Esophagus squamous epithelium (tissue), 5 donors: ENCODE results near the gene CDIPT. TPM values are rescaled to one million over a fixed set of nuclear protein-coding genes. Genes with fewer than 3 reads are reported as not detected.
"Not testable (repeated sequence)": the region's sequence is repeated elsewhere in the genome, so short reads cannot be mapped to it uniquely, and the experiment has no call there.

Experiments
- DNase-seq: peaks from one replicate; lab custom pipeline; 2025; lab: John Stamatoyannopoulos, UW
- H3K27ac ChIP-seq, 4 donors: fragments of 200-600 bp; sonication (generic); one replicate each; pipeline ENCODE4 v1.5.1; 2016 to 2019; ENCODE audit warnings: mild to moderate bottlenecking in 1 of 4
- H3K27me3 ChIP-seq, 4 donors: fragments of 200-600 bp; sonication (generic); 1 replicate in 3 of 4; 2 replicates in 1 of 4; pipeline versions ENCODE4 v1.5.1 to v1.6.0; 2017 to 2021; ENCODE audit warnings: antibody characterized with exemption in 1 of 4
- H3K36me3 ChIP-seq, 3 donors: fragments of 200-600 bp; sonication (generic); one replicate each; pipeline ENCODE4 v1.5.1; 2016 to 2019
- H3K4me1 ChIP-seq, 3 donors: fragments of 200-600 bp; sonication (generic); one replicate each; pipeline ENCODE4 v1.5.1; 2017 to 2019
- H3K4me3 ChIP-seq, 4 donors: fragments of 200-600 bp; sonication (generic); 1 replicate in 3 of 4; 2 replicates in 1 of 4; pipeline ENCODE4 v1.5.1; 2016 to 2019; ENCODE audit warnings: mild to moderate bottlenecking in 2 of 4, moderate library complexity in 1 of 4
- H3K9me3 ChIP-seq, 3 donors: fragments of 200-600 bp; sonication (generic); one replicate each; pipeline ENCODE4 v1.5.1; 2016 to 2019
- CTCF ChIP-seq, 6 experiments: fragments of 450-650 bp in 4 of 6; fragments of 200-600 bp in 2 of 6; sonication (generic) in 2 of 6; IDR thresholded peaks; one replicate each; pipeline ENCODE4 v1.5.1; 2016 to 2019; ENCODE audit warnings: antibody characterized with exemption in 6 of 6, mild to moderate bottlenecking in 4 of 6, moderate library complexity in 4 of 6
- POLR2A ChIP-seq, 4 donors: fragments of 450-650 bp; IDR thresholded peaks; one replicate each; pipeline ENCODE4 v1.6.1; 2017; ENCODE audit warnings: antibody characterized with exemption in 4 of 4, mild to moderate bottlenecking in 4 of 4, moderate library complexity in 3 of 4
- WGBS, 2 donors: methylation state at CpG; one replicate each; pipeline ENCODE4 v1.1.5; 2018; 5-methylcytosine and 5-hydroxymethylcytosine counted together
- intact Hi-C: fragments of 100-400 bp; cut with DNase I; formaldehyde crosslinking; loops from one replicate; pipeline ENCODE4 v1.15.0; 2022
- total RNA-seq, 4 donors: library from RNA; depleted of rRNA; stranded (reverse); fragments of >200 nt; gene quantifications; one replicate each; pipeline ENCODE4 v1.1.0, GENCODE V29; 2016
- donor health status: DM: yes; HTN: yes; CAD: no.

Gene CDIPT
- total RNA-seq, 4 donors from 2014 or later, result 34.6 to 78.8 (median 44.6) TPM

- TF ChIP-seq POLR2A (IDR thresholded peaks at IDR 0.05) (no peak), CTCF (IDR thresholded peaks at IDR 0.05) (no peak)
Measured at GRCh38 chr16:29839822-29840221, 23.2 kb downstream of the CDIPT start.

GRCh38 chr16:29837841-29838240 lies 25.2 kb downstream of the CDIPT start:
- no peak for DNase-seq
- Histone ChIP-seq H3K27ac (no peak overlapping the region), H3K4me1 (no peaks in the 10 kb centered on the region), H3K9me3 (no peaks in the 10 kb centered on the region), H3K4me3 (no peak overlapping the region), H3K27me3 (no peaks in the 10 kb centered on the region), H3K36me3 (peaks cover 38 to 100% (median 72%) of the 10 kb centered on the region in 3 donors)
- TF ChIP-seq POLR2A (IDR thresholded peaks at IDR 0.05) (no peak), CTCF (IDR thresholded peaks at IDR 0.05) (no peak)
- intact Hi-C loops, result no loop called here
- WGBS, 2 donors, result 96 to 99% methylated on average over 5 of the region's 5 CpGs

More at GRCh38 chr16:29839822-29840221, 23.2 kb downstream of the CDIPT start:
- no peak overlapping the region for H3K4me3 ChIP-seq
- H3K4me1 ChIP-seq, result no peaks in the 10 kb centered on the region
- no peaks in the 10 kb centered on the region for H3K9me3 ChIP-seq
- H3K27ac ChIP-seq, result no peak overlapping the region
- DNase-seq, result no peak
- WGBS, 2 donors, result 82 to 87% methylated on average over 2 to 4 of the region's 6 CpGs
- H3K36me3 ChIP-seq, result peaks cover 38 to 99% (median 63%) of the 10 kb centered on the region in 3 donors
- intact Hi-C loops, result no loop called here
- H3K27me3 ChIP-seq, result no peaks in the 10 kb centered on the region

- peaks cover 35 to 100% (median 66%) of the 10 kb centered on the region in 3 donors for H3K36me3 ChIP-seq
- 81 to 89% methylated on average over 6 to 12 of the region's 15 CpGs for WGBS, 2 donors
- no peaks in the 10 kb centered on the region for H3K27me3 ChIP-seq
- TF ChIP-seq POLR2A (IDR thresholded peaks at IDR 0.05) (no peak), CTCF (IDR thresholded peaks at IDR 0.05) (no peak)
- no peak overlapping the region for H3K4me3 ChIP-seq
- H3K4me1 ChIP-seq, result peaks cover 0 to 1% (median 0%) of the 10 kb centered on the region in 3 donors
- no peak overlapping the region for H3K27ac ChIP-seq
- no peak for DNase-seq
- H3K9me3 ChIP-seq, result no peaks in the 10 kb centered on the region
- intact Hi-C loops, result no loop called here
Measured at GRCh38 chr16:29836623-29837022, 26.4 kb downstream of the CDIPT start.

- H3K36me3 ChIP-seq, result peaks cover 32 to 100% (median 61%) of the 10 kb centered on the region in 3 donors
- no peaks in the 10 kb centered on the region for H3K27me3 ChIP-seq
- intact Hi-C loops, result no loop called here
Measured at GRCh38 chr16:29835926-29836325, 27.1 kb downstream of the CDIPT start.

GRCh38 chr16:29834079-29834478 lies 28.9 kb downstream of the CDIPT start:
- H3K36me3 ChIP-seq, result peaks cover 26 to 95% (median 61%) of the 10 kb centered on the region in 3 donors
- TF ChIP-seq CTCF (IDR thresholded peaks at IDR 0.05) (no peak), POLR2A (IDR thresholded peaks at IDR 0.05) (no peak)
- H3K27me3 ChIP-seq, result no peaks in the 10 kb centered on the region
- H3K9me3 ChIP-seq, result no peaks in the 10 kb centered on the region
- H3K4me1 ChIP-seq, result peaks cover 0 to 21% (median 0%) of the 10 kb centered on the region in 3 donors
- no peak for DNase-seq
- 83 to 96% methylated on average over 4 to 5 of the region's 5 CpGs for WGBS, 2 donors
- H3K4me3 ChIP-seq, result no peak overlapping the region
- no peak overlapping the region for H3K27ac ChIP-seq
- intact Hi-C loops, result no loop called here

More at GRCh38 chr16:29835926-29836325, 27.1 kb downstream of the CDIPT start:
- H3K4me3 ChIP-seq, result no peak overlapping the region
- no peak for DNase-seq
- peaks cover 0 to 8% (median 0%) of the 10 kb centered on the region in 3 donors for H3K4me1 ChIP-seq
- no peaks in the 10 kb centered on the region for H3K9me3 ChIP-seq
- TF ChIP-seq CTCF (IDR thresholded peaks at IDR 0.05) (no peak), POLR2A (IDR thresholded peaks at IDR 0.05) (no peak)
- WGBS, 2 donors, result 87 to 89% methylated on average over 6 to 7 of the region's 7 CpGs
- no peak overlapping the region for H3K27ac ChIP-seq

GRCh38 chr16:29833219-29833618 lies 29.8 kb downstream of the CDIPT start:
- H3K4me3 ChIP-seq, intact Hi-C loops, H3K27ac ChIP-seq, DNase-seq, H3K27me3 ChIP-seq, H3K9me3 ChIP-seq: not testable (repeated sequence)
- WGBS, 2 donors, result 92 to 100% methylated on average over 3 of the region's 4 CpGs
- Histone ChIP-seq H3K4me1 (peaks cover 0 to 29% (median 0%) of the 10 kb centered on the region in 3 donors), H3K36me3 (peaks cover 20 to 86% (median 61%) of the 10 kb centered on the region in 3 donors)
